Spleen (tissue), 11 donors: Measurements from ENCODE around the gene ADAM19. TPM values are rescaled to one million over a fixed set of nuclear protein-coding genes. Genes with fewer than 3 reads are reported as not detected.

Experiments used
- polyA plus RNA-seq, 3 donors: library from polyadenylated mRNA; stranded (reverse); fragments of 200-250 nt; gene quantifications; one replicate each; pipeline ENCODE4 v1.2.1, GENCODE V29; 2013
- small RNA-seq, 4 donors: library from RNA; depleted of rRNA; stranded (forward); fragments of <200 nt; gene quantifications; one replicate each; pipeline ENCODE3, GENCODE V24; 2016
- total RNA-seq, 7 donors: library from RNA; depleted of rRNA in 3 of 7; stranded (reverse); fragments of >200 nt in 3 of 7; fragmentation: NEBNext Ultra II Directional in 4 of 7; extraction: Animal tissue kit (Norgen Biotek cat#: 25700) in 4 of 7; gene quantifications; one replicate each; pipeline versions ENCODE4 v1.1.0 to v1.2.1, GENCODE V29; 2016 to 2021
- donor health status: healthy with polysubstance abuse.
- donor health status: DM: no; HTN: no; CAD: no; lungs with moderate emphysema.
- donor health status: DM: no; HTN: no; CAD: no.
- donor health status: Bipolar disorder and iron deficiency.
- donor health status: healthy.
- donor health status: DM: no; HTN: no; CAD: no.
- donor health status: DM: yes; HTN: yes; CAD: no.

Gene ADAM19
- total and polyA plus RNA-seq, 10 donors: 10.9 to 71.1 (median 51.5) TPM

Small RNA genes lying within 50 kb of the gene (small RNA-seq; reads per million reads assigned to genes)
- gene RNU6-390P: 0 reads per million in 4 donors

Other genes starting within 250 kb of the ADAM19 start
- under 1 TPM in 6 of 7 donors, not detected in 1; 0.34 to 0.73 (median 0.47) TPM for gene NIPAL4, start 115.6 kb downstream of the ADAM19 start, total RNA-seq
- gene NIPAL4, start 115.6 kb downstream of the ADAM19 start, polyA plus RNA-seq: under 1 TPM; 0.19 to 0.49 (median 0.39) TPM
- gene SOX30, start 76.7 kb upstream of the ADAM19 start, total RNA-seq: under 1 TPM in 5 of 7 donors, not detected in 2; 0.09 to 0.27 (median 0.20) TPM
- gene SOX30, start 76.7 kb upstream of the ADAM19 start, polyA plus RNA-seq: under 1 TPM; 0.02 to 0.13 (median 0.11) TPM
- not detected for gene C5orf52, start 95.8 kb upstream of the ADAM19 start, total RNA-seq
- not detected for gene C5orf52, start 95.8 kb upstream of the ADAM19 start, polyA plus RNA-seq
- 10 to 100 TPM in 2 of 7 donors, 1 to 10 TPM in 5; 7.5 to 13.0 (median 8.8) TPM for gene THG1L, start 155.6 kb upstream of the ADAM19 start, total RNA-seq
- 10 to 100 TPM in 2 of 3 donors, 1 to 10 TPM in 1; 8.3 to 17.8 (median 17.0) TPM for gene THG1L, start 155.6 kb upstream of the ADAM19 start, polyA plus RNA-seq
- gene LSM11, start 167.9 kb upstream of the ADAM19 start, total RNA-seq: 1 to 10 TPM; 3.0 to 4.6 (median 3.5) TPM
- gene LSM11, start 167.9 kb upstream of the ADAM19 start, polyA plus RNA-seq: 1 to 10 TPM; 1.2 to 1.5 (median 1.3) TPM